Small intestine (tissue), 7 donors: ENCODE results near the gene NUBP2. TPM values are rescaled to one million over a fixed set of nuclear protein-coding genes. Genes with fewer than 3 reads are reported as not detected.
A peak's percentile ranks its signal among the peaks of the same experiment; 100 is the strongest.

Source experiments
- DNase-seq, 2 donors: peaks; one replicate each; pipeline versions ENCODE4 v3.0.0 to v3.0.0-alpha.2; 2013
- FAIRE-seq: peaks from 2 replicates; lab custom pipeline; 2012; peaks lifted over from hg19 to GRCh38; lab: Jason Lieb, UNC
- H3K27ac ChIP-seq, 3 donors: one replicate each; pipeline ENCODE4 v1.5.1; 2013; ENCODE audit warnings: low read length in 2 of 3, mild to moderate bottlenecking in 2 of 3, control low read depth in 1 of 3, inconsistent platforms in 1 of 3, low read depth in 1 of 3, moderate library complexity in 1 of 3
- H3K27me3 ChIP-seq, 3 donors: one replicate each; pipeline ENCODE4 v1.6.1; 2013; ENCODE audit warnings: low read length in 3 of 3, inconsistent platforms in 1 of 3; ENCODE audit not compliant: control insufficient read depth in 3 of 3, insufficient read depth in 3 of 3
- H3K36me3 ChIP-seq, 3 donors: one replicate each; pipeline ENCODE4 v1.6.1; 2013; ENCODE audit warnings: low read length in 3 of 3, inconsistent platforms in 1 of 3, low read depth in 1 of 3, mild to moderate bottlenecking in 1 of 3, moderate library complexity in 1 of 3; ENCODE audit not compliant: control insufficient read depth in 3 of 3, insufficient read depth in 2 of 3
- H3K4me1 ChIP-seq, 3 donors: one replicate each; pipeline ENCODE4 v1.6.1; 2013; ENCODE audit warnings: low read length in 2 of 3, inconsistent platforms in 1 of 3, low read depth in 1 of 3, mild to moderate bottlenecking in 1 of 3, moderate library complexity in 1 of 3; ENCODE audit not compliant: control insufficient read depth in 3 of 3, insufficient read depth in 2 of 3
- H3K4me3 ChIP-seq, 3 donors: one replicate each; pipeline ENCODE4 v1.5.1; 2013; ENCODE audit warnings: low read length in 3 of 3, control low read depth in 1 of 3, inconsistent platforms in 1 of 3, low read depth in 1 of 3, mild to moderate bottlenecking in 1 of 3, moderate library complexity in 1 of 3
- H3K9me3 ChIP-seq, 2 donors: one replicate each; pipeline ENCODE4 v1.6.1; 2013; ENCODE audit warnings: low read depth in 1 of 2, low read length in 1 of 2; ENCODE audit not compliant: control insufficient read depth in 2 of 2, insufficient read depth in 1 of 2
- WGBS, 3 donors: extraction: QIAGEN DNeasy Blood & Tissue Kit; methylation state at CpG; one replicate each; pipeline ENCODE4 v1.1.7; 2013; 5-methylcytosine and 5-hydroxymethylcytosine counted together
- polyA plus RNA-seq, 4 donors: library from polyadenylated mRNA; stranded (reverse) in 3 of 4; unstranded in 1 of 4; fragments of 200-250 nt in 3 of 4; fragments of 120-200 nt in 1 of 4; gene quantifications; one replicate each; pipeline versions ENCODE4 v1.2.1 to v1.2.3, GENCODE V29; 2013
- donor health status: healthy with polysubstance abuse.
- donor health status: control.
- donor health status: control.
- donor health status: Bipolar disorder and iron deficiency.
- donor health status: healthy.

The NUBP2 gene
- polyA plus RNA-seq, 4 donors = 38.6 to 70.7 (median 61.8) TPM

GRCh38 chr16:1767116-1767994 is 15.4 kb upstream of the NUBP2 start:
- 91 to 94% (median 92%) methylated on average over 41 to 42 of the region's 42 CpGs for WGBS, 3 donors
- no peaks in the 10 kb centered on the region for H3K27me3 ChIP-seq
- peaks cover 0 to 3% (median 0%) of the 10 kb centered on the region in 3 donors for H3K4me1 ChIP-seq
- H3K9me3 ChIP-seq = no peaks in the 10 kb centered on the region
- H3K4me3 ChIP-seq = no peak overlapping the region
- DNase-seq (no peak), FAIRE-seq (no peak)
- H3K36me3 ChIP-seq = peaks cover 4 to 84% (median 8%) of the 10 kb centered on the region in 3 donors
- H3K27ac ChIP-seq = no peak overlapping the region

DNA sequence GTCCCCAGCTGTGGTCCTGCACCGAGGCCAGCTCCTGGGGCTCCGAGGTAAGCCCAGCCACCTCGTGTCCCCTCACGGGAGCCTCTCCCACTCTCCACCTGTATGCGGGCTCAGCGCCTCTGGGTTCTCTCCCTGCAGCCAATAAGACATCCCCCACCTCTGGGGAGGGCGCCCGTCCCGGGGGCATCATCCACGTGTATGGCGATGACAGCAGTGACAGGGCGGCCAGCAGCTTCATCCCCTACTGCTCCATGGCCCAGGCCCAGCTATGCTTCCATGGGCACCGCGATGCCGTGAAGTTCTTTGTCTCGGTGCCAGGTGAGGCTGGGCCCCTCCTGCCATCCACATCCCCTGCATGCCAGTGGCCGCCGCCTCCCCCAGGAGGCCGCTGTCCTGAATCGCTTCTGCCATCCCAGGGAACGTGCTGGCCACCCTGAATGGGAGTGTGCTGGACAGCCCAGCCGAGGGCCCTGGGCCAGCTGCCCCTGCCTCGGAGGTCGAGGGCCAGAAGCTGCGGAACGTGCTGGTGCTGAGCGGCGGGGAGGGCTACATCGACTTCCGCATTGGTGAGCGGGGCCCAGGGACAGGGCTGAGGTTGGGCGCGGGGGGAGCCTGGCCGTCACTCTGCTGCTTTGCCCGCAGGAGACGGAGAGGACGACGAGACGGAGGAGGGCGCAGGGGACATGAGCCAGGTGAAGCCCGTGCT is 14.5 kb upstream of the NUBP2 start:
- Histone ChIP-seq H3K4me3 (no peak overlapping the region), H3K27me3 (no peaks in the 10 kb centered on the region), H3K4me1 (peaks cover 0 to 3% (median 0%) of the 10 kb centered on the region in 3 donors), H3K27ac (no peak overlapping the region), H3K9me3 (no peaks in the 10 kb centered on the region), H3K36me3 (peaks cover 4 to 75% (median 7%) of the 10 kb centered on the region in 3 donors)
- FAIRE-seq = no peak
- WGBS, 3 donors = 88 to 91% (median 88%) methylated on average over 38 to 41 of the region's 41 CpGs
- no peak for DNase-seq

- no peak for DNase-seq
- peaks cover 4 to 72% (median 7%) of the 10 kb centered on the region in 3 donors for H3K36me3 ChIP-seq
- H3K4me3 ChIP-seq = no peak overlapping the region
- FAIRE-seq = no peak
- H3K4me1 ChIP-seq = peaks cover 0 to 4% (median 1%) of the 10 kb centered on the region in 3 donors
- no peaks in the 10 kb centered on the region for H3K27me3 ChIP-seq
- H3K27ac ChIP-seq = no peak overlapping the region
- WGBS, 3 donors = 77 to 83% (median 81%) methylated on average over 18 to 26 of the region's 26 CpGs
- no peaks in the 10 kb centered on the region for H3K9me3 ChIP-seq
Observed at GRCh38 chr16:1768767-1769401, 13.9 kb upstream of the NUBP2 start.

GRCh38 chr16:1769402-1770300 is 13.1 kb upstream of the NUBP2 start:
- DNase-seq (no peak), FAIRE-seq (no peak)
- peaks cover 4 to 72% (median 7%) of the 10 kb centered on the region in 3 donors for H3K36me3 ChIP-seq
- H3K4me3 ChIP-seq = peak overlapping the region in 1 of 3 donors; percentile 93
- H3K27ac ChIP-seq = no peak overlapping the region
- peaks cover 0 to 12% (median 7%) of the 10 kb centered on the region in 3 donors for H3K4me1 ChIP-seq
- 70 to 75% (median 70%) methylated on average over 24 to 27 of the region's 27 CpGs for WGBS, 3 donors
- H3K9me3 ChIP-seq = no peaks in the 10 kb centered on the region
- no peaks in the 10 kb centered on the region for H3K27me3 ChIP-seq

- FAIRE-seq = no peak
- H3K9me3 ChIP-seq = no peaks in the 10 kb centered on the region
- H3K27ac ChIP-seq = peak overlapping the region; percentile 3 to 62 (median 12)
- H3K27me3 ChIP-seq = no peaks in the 10 kb centered on the region
- WGBS, 3 donors = 7 to 10% (median 9%) methylated on average over 63 to 81 of the region's 81 CpGs
- H3K36me3 ChIP-seq = peaks cover 4 to 72% (median 7%) of the 10 kb centered on the region in 3 donors
- H3K4me3 ChIP-seq = peak overlapping the region; percentile 82 to 93 (median 89)
- peaks cover 0 to 16% (median 7%) of the 10 kb centered on the region in 3 donors for H3K4me1 ChIP-seq
- peak; percentile 48 to 62 for DNase-seq
Observed at GRCh38 chr16:1770328-1771187, 12.2 kb upstream of the NUBP2 start.

- no peaks in the 10 kb centered on the region for H3K9me3 ChIP-seq
- no peaks in the 10 kb centered on the region for H3K27me3 ChIP-seq
- peaks cover 2 to 72% (median 7%) of the 10 kb centered on the region in 3 donors for H3K36me3 ChIP-seq
- H3K4me3 ChIP-seq = peak within 1 kb of the TSS; percentile 82 to 93 (median 89)
- FAIRE-seq = no peak
- peaks cover 0 to 16% (median 7%) of the 10 kb centered on the region in 3 donors for H3K4me1 ChIP-seq
- DNase-seq = peak; percentile 63 to 90
- peak within 1 kb of the TSS; percentile 82 to 91 (median 87) for H3K27ac ChIP-seq
- WGBS, 3 donors = 1 to 2% (median 1%) methylated on average over 45 to 79 of the region's 79 CpGs
Observed at GRCh38 chr16:1771188-1771863, 11.4 kb upstream of the NUBP2 start, which contains the start of gene NME3. NME3 (minus strand) TSS chr16:1771543; CDS start chr16:1771534, 9 bp downstream.
